ENCODE results near the gene ME3.

DNA sequence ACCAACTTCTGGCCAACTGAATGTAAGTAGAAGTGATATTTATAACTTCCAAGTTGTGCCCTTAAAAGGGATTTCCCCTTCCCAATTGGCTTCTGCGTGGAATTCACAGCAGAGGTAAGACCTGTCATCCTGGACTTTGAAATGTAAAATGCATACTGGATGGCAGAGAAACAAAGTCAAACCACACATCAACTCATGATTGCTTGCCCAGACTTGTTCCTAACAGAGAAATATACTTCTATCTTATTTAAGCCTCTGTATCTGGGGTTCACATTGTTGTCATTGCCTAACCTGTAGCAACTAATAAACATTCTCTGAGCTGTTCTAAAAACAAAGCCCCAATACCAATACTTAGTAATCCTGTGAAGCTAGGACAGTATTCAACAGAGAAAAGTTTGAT is 6.2 kb downstream of the ME3 start:
- TF ChIP-seq TAF1 (IDR thresholded peaks at IDR 0.05; ENCODE audit: low read depth) (no peak), CREB1 (IDR thresholded peaks at IDR 0.05; ENCODE audit: low read depth) (no peak), TEAD4 (IDR thresholded peaks at IDR 0.05) (no peak), REST (IDR thresholded peaks at IDR 0.05; ENCODE audit: low read depth) (no peak)

All from Ishikawa (cell line).